ENCODE measurements around the gene MTHFD1L. TPM values are rescaled to one million over a fixed set of nuclear protein-coding genes. Genes with fewer than 3 reads are reported as not detected.
"Not testable (repeated sequence)": the region's sequence is repeated elsewhere in the genome, so short reads cannot be mapped to it uniquely, and the experiment has no call there.

The MTHFD1L gene
- total RNA-seq, 2 donors from 2014 or later = 71.3 to 109 TPM

DNA sequence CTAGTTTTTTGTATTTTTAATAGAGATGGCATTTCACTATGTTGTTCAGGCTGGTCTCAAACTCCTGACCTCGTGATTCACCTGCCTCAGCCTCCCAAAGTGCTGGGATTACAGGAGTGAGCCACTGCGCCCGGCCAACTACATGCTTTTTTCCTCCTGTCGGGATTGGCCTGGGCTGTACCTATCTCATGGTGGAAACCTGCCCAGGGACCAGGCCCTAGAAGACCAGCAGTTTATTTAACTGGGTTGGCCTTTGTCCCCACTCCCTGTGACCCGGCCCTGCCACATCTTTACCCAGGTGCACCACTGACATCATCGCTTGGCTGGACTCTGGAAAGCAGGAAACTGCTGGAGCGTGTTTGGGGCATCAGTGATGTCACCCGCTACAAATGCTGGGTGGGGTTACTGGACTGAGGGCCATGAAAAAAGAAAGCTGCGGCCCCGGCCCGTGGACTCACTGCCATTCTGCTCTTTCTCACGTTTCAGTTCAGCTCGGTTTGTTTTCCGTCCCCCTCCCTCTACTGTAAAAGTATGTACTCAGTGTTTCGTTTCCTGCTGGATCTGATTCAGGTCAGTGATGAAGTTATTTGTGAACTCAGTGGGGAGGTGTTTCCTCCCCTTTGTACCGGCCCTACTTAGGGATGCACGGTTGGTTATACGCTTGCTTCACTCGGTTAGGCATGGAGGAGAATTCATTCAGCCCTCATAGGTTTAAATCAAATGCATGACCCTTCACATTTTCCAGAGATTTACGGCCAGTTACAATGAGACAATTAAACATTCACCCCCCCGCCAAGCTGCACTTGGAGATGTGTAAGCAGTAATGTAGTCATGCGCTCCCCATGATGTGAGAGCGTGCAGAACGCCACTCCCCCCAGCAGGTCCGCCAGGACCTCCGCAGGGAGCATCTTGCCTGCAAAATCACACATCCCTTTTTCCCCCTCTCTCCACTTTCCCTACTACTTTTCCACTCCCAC is 179.3 kb downstream of the MTHFD1L start:
- DNase-seq (ENCODE audit: low spot score in 2 of 2) = no peak
- ATAC-seq = no peak
- peaks cover 0 to 16% of the 10 kb centered on the region in 2 donors for H3K9me3 Mint-ChIP-seq
- peaks cover 41 to 44% of the 10 kb centered on the region in 2 donors for H3K36me3 Mint-ChIP-seq
- no peak overlapping the region for H3K27ac Mint-ChIP-seq

DNA sequence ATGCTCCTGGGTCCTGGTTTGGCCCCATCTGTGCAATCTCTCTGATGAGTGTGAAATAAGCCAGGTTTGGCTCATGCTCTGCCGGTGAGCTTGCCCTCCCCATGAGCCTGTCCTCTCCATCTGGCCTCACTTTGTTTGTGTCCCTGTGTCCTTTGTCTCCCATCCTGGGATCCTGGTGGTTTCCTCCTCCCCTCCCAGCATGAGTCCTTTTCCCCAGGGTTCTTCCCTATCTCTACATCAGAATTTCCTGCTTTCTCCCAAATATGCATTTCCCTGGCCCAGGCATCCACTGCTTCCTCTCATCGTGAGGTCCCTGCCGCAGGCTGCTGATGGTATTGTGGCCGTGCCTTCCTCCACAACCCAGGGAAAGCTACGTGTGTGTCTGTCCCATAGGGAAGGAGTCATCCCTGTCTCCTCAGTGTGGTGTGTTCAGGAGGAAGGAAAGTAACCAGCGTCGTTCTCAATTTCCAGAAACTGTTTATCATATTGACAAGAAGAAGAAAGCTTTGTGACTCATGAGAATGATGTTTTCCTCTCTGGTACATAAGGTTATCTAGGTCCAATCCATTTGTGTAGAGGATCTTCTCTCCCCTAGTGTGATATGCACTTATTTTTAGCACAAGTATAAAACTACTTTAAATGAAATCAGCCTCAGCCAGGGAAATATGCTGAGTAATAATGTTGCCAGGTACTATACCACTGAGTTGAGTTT is 180.2 kb downstream of the MTHFD1L start:
- peaks cover 41 to 48% of the 10 kb centered on the region in 2 donors for H3K36me3 Mint-ChIP-seq
- not testable (repeated sequence) for H3K27ac Mint-ChIP-seq; DNase-seq (ENCODE audit: low spot score in 2 of 2); ATAC-seq
- peaks cover 0 to 16% of the 10 kb centered on the region in 2 donors for H3K9me3 Mint-ChIP-seq

DNA sequence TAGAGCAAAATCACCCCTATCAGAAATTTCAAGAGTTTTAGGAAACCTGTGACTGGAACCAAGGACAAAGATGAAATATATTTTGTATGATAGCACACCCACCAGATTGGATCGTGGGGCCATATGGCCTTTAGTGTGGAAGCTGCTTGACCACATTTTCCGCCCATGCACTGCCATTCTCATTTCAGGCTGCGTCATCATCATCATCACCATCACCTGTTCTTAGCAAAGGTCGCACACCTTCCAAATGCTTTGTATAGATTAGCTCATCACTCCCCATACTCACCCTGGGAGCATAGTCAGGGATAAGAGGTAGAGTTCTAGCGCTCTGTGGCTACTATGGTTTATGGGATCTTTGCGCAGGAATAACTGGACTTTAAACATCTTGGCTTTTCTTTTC is 185.7 kb downstream of the MTHFD1L start:
- no peak overlapping the region for H3K27ac Mint-ChIP-seq
- H3K36me3 Mint-ChIP-seq = peaks cover 41 to 44% of the 10 kb centered on the region in 2 donors
- H3K9me3 Mint-ChIP-seq = peaks cover 0 to 9% of the 10 kb centered on the region in 2 donors
- no peak for DNase-seq (ENCODE audit: low spot score in 2 of 2)
- peak in 1 of 2 donors; percentile 47 for ATAC-seq

DNA sequence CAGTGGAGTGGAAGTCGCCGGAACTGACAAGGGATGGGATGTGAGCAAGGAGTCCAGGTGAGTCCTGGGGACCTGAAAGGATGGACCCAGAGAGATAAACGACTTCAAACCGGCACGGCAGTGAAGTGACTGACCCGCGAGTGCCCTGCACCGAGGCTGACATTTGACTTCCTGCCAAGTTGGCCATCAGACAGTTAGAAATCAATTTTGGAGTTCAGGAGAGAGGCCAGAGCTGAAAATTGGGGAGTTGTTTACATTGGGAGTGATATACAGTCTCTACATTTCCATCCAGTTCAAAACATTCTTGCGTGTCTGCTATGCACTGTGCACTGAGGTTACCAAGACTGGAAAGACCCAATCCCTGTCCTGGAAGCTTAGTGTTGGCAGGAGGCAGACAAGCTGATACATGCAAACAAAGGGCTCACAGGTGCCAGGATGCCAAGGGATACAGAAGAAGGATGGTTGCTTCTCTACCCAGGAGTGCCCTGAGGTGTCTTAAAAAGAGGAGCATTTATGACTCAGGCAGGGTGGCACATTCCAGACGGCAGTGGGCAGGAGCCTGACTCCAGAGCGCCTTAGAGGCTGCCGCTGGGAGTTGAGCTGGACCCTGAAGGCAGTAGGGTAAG is 186.6 kb downstream of the MTHFD1L start:
- DNase-seq (ENCODE audit: low spot score in 2 of 2) = no peak
- Mint-ChIP-seq H3K27ac (no peak overlapping the region), H3K36me3 (peaks cover 34 to 35% of the 10 kb centered on the region in 2 donors), H3K9me3 (peaks cover 0 to 9% of the 10 kb centered on the region in 2 donors)
- no peak for ATAC-seq

DNA sequence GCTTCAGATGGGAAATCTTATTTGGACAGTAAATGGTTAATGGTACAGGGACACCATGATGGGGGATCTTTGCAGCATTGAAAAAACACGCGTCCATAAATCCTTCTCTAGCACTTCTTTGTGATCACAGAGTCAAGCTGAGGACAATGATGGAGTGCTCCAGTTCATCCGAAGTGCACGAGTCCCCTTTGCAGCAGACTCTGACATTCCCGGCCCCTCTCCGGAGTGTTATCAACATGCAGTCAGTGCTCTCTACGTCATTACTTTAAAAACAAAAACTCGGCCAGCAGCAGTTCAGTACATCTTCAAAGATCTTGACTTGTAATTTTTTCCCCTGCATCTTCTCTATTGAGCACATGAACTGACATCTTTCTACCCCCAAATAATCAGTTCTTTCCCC is 188.8 kb downstream of the MTHFD1L start:
- H3K9me3 Mint-ChIP-seq = no peaks in the 10 kb centered on the region
- no peak for ATAC-seq
- no peak for DNase-seq (ENCODE audit: low spot score in 2 of 2)
- peaks cover 15 to 23% of the 10 kb centered on the region in 2 donors for H3K36me3 Mint-ChIP-seq
- no peak overlapping the region for H3K27ac Mint-ChIP-seq

DNA sequence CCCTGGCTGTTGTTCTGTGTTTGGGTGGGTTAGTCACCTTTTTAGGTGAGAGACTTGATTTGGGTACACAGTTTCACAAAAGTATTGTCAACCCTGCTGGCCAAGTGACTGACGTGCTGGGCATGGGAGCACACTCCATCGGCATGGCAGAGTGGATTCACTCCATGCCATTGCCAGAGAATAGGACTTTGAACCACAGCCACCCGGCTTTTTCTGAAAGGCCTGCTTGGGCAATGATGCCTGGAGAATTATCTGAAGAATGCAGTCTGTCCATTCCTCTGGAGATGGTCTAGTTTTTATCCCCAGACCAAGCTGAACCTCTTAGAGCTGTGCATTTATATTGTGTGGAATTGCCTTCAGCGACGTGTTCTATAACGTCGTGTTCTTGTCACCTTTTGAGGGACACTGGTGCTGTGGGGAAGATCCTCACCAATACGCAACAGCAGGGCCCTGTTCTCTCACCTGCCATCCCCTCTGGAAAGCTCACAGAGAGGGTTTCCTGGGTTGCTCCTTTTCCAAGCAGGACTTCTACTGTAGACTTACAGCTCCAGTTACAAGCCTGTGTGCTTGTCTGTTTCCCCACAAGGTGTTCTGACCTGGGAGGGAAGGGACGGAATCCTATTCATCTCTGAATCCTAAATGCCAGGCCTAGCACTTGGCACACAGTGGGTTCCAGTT is 190.9 kb downstream of the MTHFD1L start:
- ATAC-seq (no peak), DNase-seq (ENCODE audit: low spot score in 2 of 2) (no peak)
- Mint-ChIP-seq H3K9me3 (no peaks in the 10 kb centered on the region), H3K36me3 (peaks cover 17 to 31% of the 10 kb centered on the region in 2 donors), H3K27ac (no peak overlapping the region)

DNA sequence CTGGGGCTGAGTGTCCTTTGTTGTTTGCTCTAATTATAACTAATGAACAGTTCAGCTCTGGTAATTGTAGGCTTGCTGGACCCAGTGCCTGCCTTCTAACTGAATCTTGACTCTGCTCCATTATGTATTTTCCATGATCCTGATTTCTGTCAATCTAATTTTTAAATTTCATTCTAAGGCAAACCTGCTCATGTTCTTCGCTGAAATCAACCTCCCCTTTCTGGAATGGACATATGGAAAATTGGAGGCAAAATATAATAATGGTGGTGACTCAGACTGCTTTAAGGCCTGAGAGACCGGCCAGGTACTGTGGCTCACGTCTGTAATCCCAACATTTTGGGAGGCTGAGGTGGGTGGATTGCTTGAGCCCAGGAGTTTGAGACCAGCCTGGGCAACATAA is 191.6 kb downstream of the MTHFD1L start:
- DNase-seq (ENCODE audit: low spot score in 2 of 2) (no peak), ATAC-seq (no peak)
- Mint-ChIP-seq H3K27ac (no peak overlapping the region), H3K36me3 (peaks cover 10 to 24% of the 10 kb centered on the region in 2 donors), H3K9me3 (no peaks in the 10 kb centered on the region)

DNA sequence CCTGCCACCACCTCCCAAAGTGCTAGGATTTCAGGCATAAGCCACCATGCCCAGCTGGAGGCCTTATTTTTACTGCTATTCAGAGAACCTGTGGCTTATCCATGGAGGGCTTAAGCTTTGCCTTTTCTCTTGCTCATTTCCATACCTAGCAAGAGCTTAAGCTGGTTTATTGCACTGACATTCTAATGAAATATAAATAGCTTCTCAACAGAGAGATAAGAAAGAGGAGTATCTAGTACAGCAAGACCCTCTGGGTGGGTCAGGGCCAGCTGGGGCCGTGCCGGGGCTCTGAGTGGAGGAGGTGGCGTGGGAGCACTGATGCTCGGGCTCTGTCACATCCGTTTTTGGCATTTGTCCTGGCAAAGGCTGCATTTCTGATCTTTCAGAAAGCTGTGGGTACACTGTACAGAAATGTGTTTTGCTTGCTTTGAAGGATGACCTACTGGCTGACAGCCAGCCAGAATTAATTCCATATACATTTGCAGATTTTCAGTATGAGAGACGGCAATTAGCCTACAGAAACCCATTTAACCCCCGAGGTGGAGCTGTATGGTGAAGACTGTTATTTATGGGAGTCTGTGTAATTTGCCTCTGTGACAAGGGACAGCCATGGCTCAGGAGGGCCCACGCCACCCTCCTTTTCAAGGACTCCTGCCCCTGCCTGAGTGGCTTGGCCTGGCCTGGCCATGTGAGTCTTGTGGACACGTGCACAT is 192.7 kb downstream of the MTHFD1L start:
- H3K9me3 Mint-ChIP-seq = no peaks in the 10 kb centered on the region
- peaks cover 9 to 24% of the 10 kb centered on the region in 2 donors for H3K36me3 Mint-ChIP-seq
- no peak for DNase-seq (ENCODE audit: low spot score in 2 of 2)
- ATAC-seq = no peak
- H3K27ac Mint-ChIP-seq = no peak overlapping the region

DNA sequence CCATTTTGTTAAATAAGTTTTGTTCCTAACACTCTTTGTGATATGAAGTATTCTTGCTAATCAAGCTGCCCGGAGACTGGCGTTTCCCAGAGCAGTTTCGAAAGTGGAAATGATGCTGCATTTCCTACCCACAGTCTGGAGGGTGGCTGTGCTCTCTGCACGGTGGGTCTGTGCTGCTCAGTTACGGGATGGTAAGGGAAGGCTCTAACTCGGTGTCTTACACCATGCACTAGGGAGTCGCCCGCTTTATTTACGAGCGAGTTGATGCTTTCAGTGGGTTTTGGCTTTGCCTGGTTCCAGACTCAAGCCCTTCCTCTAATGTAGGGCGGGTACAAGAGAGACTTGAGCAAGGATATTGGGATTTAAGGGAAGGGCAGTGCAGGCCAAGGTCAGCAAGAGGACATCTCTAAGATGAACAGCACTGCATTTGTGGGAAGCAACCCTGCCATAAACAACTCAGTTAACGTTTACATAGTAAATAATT is 194.2 kb downstream of the MTHFD1L start:
- Mint-ChIP-seq H3K27ac (peak overlapping the region in 1 of 2 donors; percentile 61), H3K9me3 (no peaks in the 10 kb centered on the region), H3K36me3 (peaks cover 15 to 20% of the 10 kb centered on the region in 2 donors)
- DNase-seq (ENCODE audit: low spot score in 2 of 2) = no peak
- no peak for ATAC-seq

DNA sequence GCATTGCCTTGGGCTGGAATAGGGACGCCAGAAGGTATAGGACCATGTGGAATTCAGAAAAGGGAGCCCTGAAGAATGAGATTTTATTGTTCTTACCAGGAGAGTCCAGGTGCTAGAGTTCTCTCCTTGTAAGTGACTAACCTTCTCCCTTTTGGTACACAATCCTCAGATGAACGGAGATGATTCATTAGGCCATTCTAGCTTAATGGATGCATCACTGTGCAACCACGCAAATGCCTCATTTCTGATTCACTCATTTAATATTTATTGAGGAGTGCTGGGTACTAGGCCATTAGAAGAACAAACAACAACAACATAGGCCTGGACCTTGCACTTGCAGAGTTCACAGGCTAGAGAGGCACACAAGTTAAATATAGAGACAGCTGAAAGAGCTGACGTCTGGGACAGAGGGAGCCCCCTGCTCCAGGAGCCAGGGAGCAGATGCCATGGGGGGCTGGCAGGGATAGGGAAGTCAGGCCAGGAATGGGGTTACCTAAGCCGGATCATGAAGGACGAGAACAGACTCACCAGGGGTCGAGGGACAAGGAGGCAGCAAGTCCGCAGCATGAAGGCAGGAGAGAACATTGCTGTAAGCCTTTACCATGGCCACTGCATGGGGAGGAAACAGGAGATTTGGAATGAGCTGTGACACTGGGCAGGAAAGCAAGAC is 194.7 kb downstream of the MTHFD1L start:
- peaks cover 15 to 18% of the 10 kb centered on the region in 2 donors for H3K36me3 Mint-ChIP-seq
- peak overlapping the region in 1 of 2 donors; percentile 2 for H3K27ac Mint-ChIP-seq
- ATAC-seq = no peak
- no peaks in the 10 kb centered on the region for H3K9me3 Mint-ChIP-seq
- no peak for DNase-seq (ENCODE audit: low spot score in 2 of 2)

DNA sequence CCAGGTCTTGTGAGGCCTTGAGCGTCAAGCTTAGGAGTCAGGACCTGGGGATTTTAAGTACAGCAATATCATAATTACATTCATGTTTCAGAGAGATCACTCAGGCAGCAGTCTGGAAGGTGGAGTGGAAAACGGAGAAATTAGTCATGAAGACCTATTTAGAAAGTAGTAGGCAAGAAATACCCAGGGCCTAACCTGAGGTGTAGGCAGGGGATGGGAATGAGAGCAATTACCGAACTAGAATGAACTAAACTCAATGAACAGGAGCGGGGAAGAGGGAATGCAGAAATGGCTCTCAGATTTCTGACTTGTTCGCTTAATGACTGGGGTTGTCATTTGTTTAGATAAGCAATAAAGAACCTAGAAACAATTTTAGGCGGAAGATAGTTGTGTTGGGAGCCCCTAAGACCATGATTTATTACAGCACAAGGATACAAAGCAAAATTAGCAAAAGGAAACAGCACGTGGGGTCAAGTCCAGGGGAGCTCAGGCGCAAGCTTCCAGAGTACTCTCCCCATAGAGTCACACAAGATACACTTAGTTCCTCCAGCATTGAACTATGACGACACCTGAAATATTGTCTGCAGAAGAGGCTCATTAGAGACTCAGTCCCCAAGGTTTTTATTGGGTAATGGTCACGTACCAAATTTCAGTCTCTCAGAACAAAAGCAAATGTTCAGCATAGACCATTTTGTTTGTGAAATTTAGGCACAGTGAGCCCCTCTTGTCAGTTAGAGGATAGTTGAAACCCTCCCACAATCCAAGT is 195.4 kb downstream of the MTHFD1L start:
- no peak for ATAC-seq
- no peaks in the 10 kb centered on the region for H3K9me3 Mint-ChIP-seq
- peaks cover 22 to 25% of the 10 kb centered on the region in 2 donors for H3K36me3 Mint-ChIP-seq
- no peak overlapping the region for H3K27ac Mint-ChIP-seq
- DNase-seq (ENCODE audit: low spot score in 2 of 2) = no peak

DNA sequence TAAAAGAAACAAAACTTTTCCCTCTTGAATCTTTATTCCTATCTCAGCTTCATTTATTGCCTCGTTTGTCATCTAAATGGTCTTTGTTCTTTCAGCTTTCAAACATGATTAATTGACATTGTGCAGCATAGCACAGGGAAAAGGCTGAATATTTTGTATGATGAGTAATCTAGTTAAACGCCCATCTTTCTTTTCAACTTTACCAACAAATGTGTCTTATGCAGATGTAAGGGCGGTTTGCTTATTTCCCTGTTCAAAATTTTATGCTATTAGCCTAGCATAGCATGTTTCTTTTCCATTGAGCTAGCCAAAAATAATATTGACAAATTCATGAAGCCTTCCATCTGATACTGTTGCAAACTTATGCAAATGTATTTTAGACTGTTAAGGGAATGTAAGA is 197.8 kb downstream of the MTHFD1L start:
- H3K27ac Mint-ChIP-seq = no peak overlapping the region
- ATAC-seq (no peak), DNase-seq (ENCODE audit: low spot score in 2 of 2) (no peak)
- no peaks in the 10 kb centered on the region for H3K9me3 Mint-ChIP-seq
- H3K36me3 Mint-ChIP-seq = peaks cover 18 to 24% of the 10 kb centered on the region in 2 donors

DNA sequence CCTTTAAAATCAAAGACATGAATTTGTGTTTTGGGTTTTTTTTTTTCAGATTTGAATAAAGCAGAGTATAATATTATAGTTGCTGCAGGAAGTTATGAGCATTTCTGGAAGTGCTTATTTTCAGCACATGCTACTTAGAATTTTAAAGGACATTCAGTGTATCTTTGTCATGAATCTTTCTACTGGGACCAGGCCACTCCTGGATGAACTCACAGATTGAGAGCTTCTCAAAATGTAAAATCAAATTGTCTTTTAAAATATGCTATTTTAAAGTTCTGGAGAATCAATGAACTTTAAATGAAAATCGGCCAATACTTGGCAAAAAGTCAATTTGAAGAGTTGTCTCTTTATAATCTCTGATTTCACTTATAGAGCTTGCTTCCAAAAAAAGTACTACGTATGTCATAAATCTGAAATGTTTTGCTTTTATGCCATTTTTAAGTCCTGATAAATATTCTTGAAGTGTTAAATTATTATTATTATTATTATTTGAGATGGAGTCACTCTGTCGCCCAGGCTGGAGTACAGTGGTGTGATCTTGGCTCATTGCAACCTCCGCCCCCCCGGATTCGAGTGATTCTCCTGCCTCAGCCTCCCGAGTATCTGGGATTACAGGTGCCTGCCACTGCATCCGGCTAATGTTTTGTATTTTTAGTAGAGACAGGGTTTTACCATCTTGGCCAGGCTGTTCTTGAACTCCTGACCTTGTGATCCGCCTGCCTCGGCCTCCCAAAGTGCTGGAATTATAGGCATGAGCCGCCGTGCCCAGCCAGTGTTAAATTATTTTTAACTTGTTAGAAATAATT is 198.5 kb downstream of the MTHFD1L start:
- ATAC-seq = no peak
- H3K27ac Mint-ChIP-seq = no peak overlapping the region
- no peak for DNase-seq (ENCODE audit: low spot score in 2 of 2)
- no peaks in the 10 kb centered on the region for H3K9me3 Mint-ChIP-seq
- peaks cover 18 to 24% of the 10 kb centered on the region in 2 donors for H3K36me3 Mint-ChIP-seq

Data from activated naive CD4-positive, alpha-beta T cell treated with anti-CD3 and anti-CD28 coated beads, Interleukin-2, amount 50 U/mL, for 72 hours (primary cell).